OCI-LY1 (cell line): ENCODE measurements around the gene STYK1.
"Not testable (repeated sequence)": the region's sequence is repeated elsewhere in the genome, so short reads cannot be mapped to it uniquely, and the experiment has no call there.

Source experiments
- H2AFZ ChIP-seq: fragments of 200-600 bp; sonication (generic), shearing (Covaris generic); 2 replicates; pipeline ENCODE4 v1.6.0; 2014; ENCODE audit warnings: antibody characterized with exemption, mild to moderate bottlenecking, low read length
- H3F3A ChIP-seq: fragments of 200-600 bp; sonication (generic), shearing (Covaris generic); 2 replicates; pipeline ENCODE4 v1.6.0; 2014; ENCODE audit warnings: mild to moderate bottlenecking, antibody characterized with exemption, low read length, moderate library complexity; ENCODE audit not compliant: insufficient read depth
- H3K27ac ChIP-seq: fragments of 200-600 bp; sonication (generic); 2 replicates; pipeline ENCODE4 v1.5.1; 2014; ENCODE audit warnings: low read length, mixed run types, mild to moderate bottlenecking, low read depth; ENCODE audit not compliant: poor library complexity, severe bottlenecking
- H3K27me3 ChIP-seq: fragments of 200-600 bp; sonication (generic); 2 replicates; pipeline ENCODE4 v1.6.0; 2014; ENCODE audit warnings: antibody characterized with exemption, mild to moderate bottlenecking, low read length, moderate library complexity; ENCODE audit not compliant: insufficient read depth
- H3K36me3 ChIP-seq: fragments of 200-600 bp; sonication (generic); 2 replicates; pipeline ENCODE4 v1.6.1; 2014; ENCODE audit warnings: mild to moderate bottlenecking, antibody characterized with exemption, low read length, moderate library complexity, mixed read lengths; ENCODE audit not compliant: insufficient read depth
- H3K4me1 ChIP-seq: fragments of 200-600 bp; sonication (generic); 2 replicates; pipeline ENCODE4 v1.5.1; 2014; ENCODE audit warnings: mild to moderate bottlenecking, low read length, moderate library complexity; ENCODE audit not compliant: insufficient read depth, severe bottlenecking
- H3K4me2 ChIP-seq: fragments of 200-600 bp; sonication (generic), shearing (Covaris generic); 2 replicates; pipeline ENCODE4 v1.6.1; 2014; ENCODE audit warnings: low read length
- H3K4me3 ChIP-seq: fragments of 200-600 bp; sonication (generic); 2 replicates; pipeline ENCODE4 v1.5.1; 2014; ENCODE audit warnings: low read length, low read depth, mild to moderate bottlenecking, mixed read lengths; ENCODE audit not compliant: poor library complexity, severe bottlenecking
- H3K79me2 ChIP-seq: fragments of 200-600 bp; shearing (Covaris generic); 2 replicates; pipeline ENCODE4 v1.6.1; 2016; ENCODE audit warnings: mixed run types, low read length, mixed read lengths; ENCODE audit not compliant: insufficient read depth
- H3K9ac ChIP-seq: fragments of 200-600 bp; sonication (generic), shearing (Covaris generic); 2 replicates; pipeline ENCODE4 v1.6.1; 2014; ENCODE audit warnings: mild to moderate bottlenecking, low read length, mixed read lengths
- H3K9me2 ChIP-seq: fragments of 200-600 bp; sonication (generic), shearing (Covaris generic); 2 replicates; pipeline ENCODE4 v1.6.1; 2014; ENCODE audit warnings: low read depth, mild to moderate bottlenecking, low read length, mixed read lengths
- H3K9me3 ChIP-seq: fragments of 200-600 bp; shearing (Covaris generic); 2 replicates; pipeline ENCODE4 v1.6.1; 2014; ENCODE audit warnings: low read length, mixed read lengths
- H4K20me1 ChIP-seq: fragments of 200-600 bp; sonication (generic), shearing (Covaris generic); 2 replicates; pipeline ENCODE4 v1.6.0; 2016; ENCODE audit warnings: mild to moderate bottlenecking, low read length; ENCODE audit not compliant: insufficient read depth
- CTCF ChIP-seq: fragments of 200-600 bp; sonication (generic), shearing (Covaris generic); IDR thresholded peaks from 2 replicates; pipeline ENCODE4 v1.5.1; 2017; ENCODE audit warnings: mild to moderate bottlenecking, antibody characterized with exemption, low read length, moderate library complexity, mixed read lengths
- EZH2 ChIP-seq: fragments of 200-600 bp; sonication (generic), shearing (Covaris generic); IDR thresholded peaks from 2 replicates; pipeline ENCODE4 v1.8.0; 2017; ENCODE audit warnings: borderline replicate concordance, mixed run types, mild to moderate bottlenecking, antibody characterized with exemption, low read length, moderate library complexity, mixed read lengths

The STYK1 gene

GRCh38 chr12:10661338-10661737, 12.5 kb downstream of the STYK1 start:
- Histone ChIP-seq H3K9me2 (no peaks in the 10 kb centered on the region), H3K4me3 (no peak overlapping the region), H3K36me3 (no peaks in the 10 kb centered on the region), H3K27me3 (no peaks in the 10 kb centered on the region), H3F3A (no peaks in the 10 kb centered on the region), H3K79me2 (no peaks in the 10 kb centered on the region), H3K9ac (no peak overlapping the region), H3K4me1 (peaks cover 7% of the 10 kb centered on the region), H4K20me1 (no peaks in the 10 kb centered on the region), H3K27ac (no peak overlapping the region), H3K4me2 (no peak overlapping the region), H2AFZ (no peak overlapping the region), H3K9me3 (0 out of 2 replicates have a peak, but pooled peaks cover 3% of the 10 kb centered on the region)
- TF ChIP-seq EZH2 (no peak), CTCF (no peak)

- Histone ChIP-seq H3K9ac (no peak overlapping the region), H3K4me3 (no peak overlapping the region), H3K36me3 (no peaks in the 10 kb centered on the region), H3K27ac (no peak overlapping the region), H3K27me3 (no peaks in the 10 kb centered on the region), H3K4me1 (no peaks in the 10 kb centered on the region), H4K20me1 (no peaks in the 10 kb centered on the region), H3K4me2 (no peak overlapping the region), H3F3A (no peaks in the 10 kb centered on the region), H2AFZ (no peak overlapping the region), H3K9me2 (no peaks in the 10 kb centered on the region), H3K9me3 (0 out of 2 replicates have a peak, but pooled peaks cover 3% of the 10 kb centered on the region), H3K79me2 (no peaks in the 10 kb centered on the region)
- TF ChIP-seq EZH2 (no peak), CTCF (no peak)
Observed at GRCh38 chr12:10654003-10654402, 19.8 kb downstream of the STYK1 start.

GRCh38 chr12:10652192-10652591, 21.7 kb downstream of the STYK1 start:
- H3K27me3 ChIP-seq = no peaks in the 10 kb centered on the region
- no peak overlapping the region for H2AFZ ChIP-seq
- H3K9me3 ChIP-seq = 0 out of 2 replicates have a peak, but pooled peaks cover 3% of the 10 kb centered on the region
- H3K79me2 ChIP-seq = no peaks in the 10 kb centered on the region
- H3K36me3 ChIP-seq = no peaks in the 10 kb centered on the region
- H3K4me1 ChIP-seq = no peaks in the 10 kb centered on the region
- H3K4me2 ChIP-seq = no peak overlapping the region
- H3K9me2 ChIP-seq = no peaks in the 10 kb centered on the region
- H3K4me3 ChIP-seq = no peak overlapping the region
- H3K27ac ChIP-seq = no peak overlapping the region
- no peak for TF ChIP-seq EZH2
- no peak for TF ChIP-seq CTCF
- H4K20me1 ChIP-seq = no peaks in the 10 kb centered on the region
- no peaks in the 10 kb centered on the region for H3F3A ChIP-seq
- no peak overlapping the region for H3K9ac ChIP-seq

DNA sequence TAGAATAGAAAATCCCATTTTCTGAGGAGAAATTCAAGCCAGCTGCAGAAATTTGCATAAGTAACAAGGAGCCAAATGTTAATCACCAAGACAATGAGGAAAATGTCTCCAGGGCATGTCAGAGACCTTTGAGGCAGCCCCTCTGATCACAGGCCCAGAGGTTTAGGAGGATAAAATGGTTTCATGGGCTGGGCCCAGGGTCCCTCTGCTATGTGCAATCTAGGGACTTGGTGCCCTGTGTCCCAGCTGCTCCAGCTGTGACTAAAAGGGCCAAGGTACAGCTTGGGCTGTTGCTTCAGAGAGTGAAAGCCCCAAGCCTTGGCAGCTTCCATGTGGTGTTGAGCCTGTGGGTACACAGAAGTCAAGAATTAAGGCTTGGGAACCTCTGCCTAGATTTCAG, 27.3 kb downstream of the STYK1 start:
- H3K9me2 ChIP-seq, H3K9ac ChIP-seq, H3K79me2 ChIP-seq, H3K27me3 ChIP-seq, H3F3A ChIP-seq, H3K4me1 ChIP-seq, H3K4me3 ChIP-seq, H3K4me2 ChIP-seq, H4K20me1 ChIP-seq, H3K36me3 ChIP-seq, H3K9me3 ChIP-seq, H2AFZ ChIP-seq, H3K27ac ChIP-seq: not testable (repeated sequence)
